Measurements from ENCODE around the gene ANO10.

The ANO10 gene

DNA sequence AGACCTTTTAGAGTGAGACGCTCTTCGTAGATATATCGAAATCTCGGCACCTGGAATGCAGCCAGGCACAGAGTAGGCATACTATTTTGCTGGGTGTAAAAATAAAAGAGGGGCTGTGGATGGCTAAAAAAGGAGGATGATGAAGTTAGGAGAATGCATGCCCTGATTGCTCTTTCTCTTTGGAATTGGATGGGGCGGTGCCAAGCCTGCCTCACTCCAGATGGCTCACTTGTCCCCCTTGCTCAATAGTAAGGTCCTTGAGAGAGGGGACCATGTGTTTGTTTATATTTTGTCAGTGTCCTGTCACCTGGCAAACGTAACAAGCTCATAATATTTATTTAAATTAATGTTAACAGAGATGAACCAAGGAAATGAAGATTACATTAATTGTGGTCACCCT lies 302.4 kb downstream of the ANO10 start:
- DNase-seq (ENCODE audit: low read depth, low spot score), result no peak

GRCh38 chr3:43317461-43318316 lies 304.1 kb downstream of the ANO10 start:
- no peak for DNase-seq (ENCODE audit: low read depth, low spot score)

GRCh38 chr3:43316783-43317460 lies 304.9 kb downstream of the ANO10 start:
- DNase-seq (ENCODE audit: low read depth, low spot score), result peak; percentile 15
